Astrocyte (in vitro differentiated cells and primary cell): ENCODE data around the gene APLNR. TPM values are rescaled to one million over a fixed set of nuclear protein-coding genes. Genes with fewer than 3 reads are reported as not detected.

Experiments
- DNase-seq: peaks from one replicate; pipeline ENCODE4 v3.0.0-alpha.2; 2010; ENCODE audit warnings: low read depth
- FAIRE-seq: peaks from 2 replicates; lab custom pipeline; 2011; peaks lifted over from hg19 to GRCh38; lab: Jason Lieb, UNC
- H2AFZ ChIP-seq: 2 replicates; pipeline ENCODE4 v1.6.0; 2012; ENCODE audit warnings: low read depth, low read length, inconsistent platforms
- H3K27ac ChIP-seq: 2 replicates; pipeline ENCODE4 v1.5.1; 2011; ENCODE audit warnings: low read depth, low read length, inconsistent platforms
- H3K27me3 ChIP-seq: 2 replicates; pipeline ENCODE4 v1.6.0; 2011; ENCODE audit warnings: low read length, inconsistent platforms; ENCODE audit not compliant: insufficient read depth
- H3K36me3 ChIP-seq: 2 replicates; pipeline ENCODE4 v1.5.1; 2011; ENCODE audit warnings: low read length, inconsistent platforms; ENCODE audit not compliant: insufficient read depth
- H3K4me1 ChIP-seq: 2 replicates; pipeline ENCODE4 v1.5.1; 2011; ENCODE audit warnings: low read length, inconsistent platforms; ENCODE audit not compliant: insufficient read depth
- H3K4me2 ChIP-seq: 2 replicates; pipeline ENCODE4 v1.6.0; 2012; ENCODE audit warnings: low read length, inconsistent platforms
- H3K4me3 ChIP-seq: 2 replicates; pipeline ENCODE4 v1.5.1; 2011; ENCODE audit warnings: low read depth, mild to moderate bottlenecking, low read length, inconsistent platforms; ENCODE audit not compliant: insufficient read depth
- H3K79me2 ChIP-seq: 2 replicates; pipeline ENCODE4 v1.6.0; 2012; ENCODE audit warnings: mild to moderate bottlenecking, low read length, inconsistent platforms; ENCODE audit not compliant: insufficient read depth
- H3K9ac ChIP-seq: 2 replicates; pipeline ENCODE4 v1.6.0; 2012; ENCODE audit warnings: mild to moderate bottlenecking, low read length, inconsistent platforms
- H3K9me3 ChIP-seq: 2 replicates; pipeline ENCODE4 v1.5.1; 2012; ENCODE audit warnings: low read depth, mild to moderate bottlenecking, low read length, inconsistent platforms; ENCODE audit not compliant: insufficient read depth
- H4K20me1 ChIP-seq: 2 replicates; pipeline ENCODE4 v1.6.0; 2012; ENCODE audit warnings: low read length, inconsistent platforms; ENCODE audit not compliant: insufficient read depth
- H3K27ac Mint-ChIP-seq: one replicate; pipeline ENCODE4 v1.8.0; 2021; ENCODE audit warnings: mild to moderate bottlenecking, mixed read lengths; ENCODE audit not compliant: unreplicated experiment
- H3K27me3 Mint-ChIP-seq: one replicate; pipeline ENCODE4 v1.8.0; 2021; ENCODE audit warnings: low read depth, mixed read lengths; ENCODE audit not compliant: unreplicated experiment
- H3K36me3 Mint-ChIP-seq: one replicate; pipeline ENCODE4 v1.8.0; 2021; ENCODE audit warnings: low read depth, mixed read lengths; ENCODE audit not compliant: unreplicated experiment
- H3K4me1 Mint-ChIP-seq: one replicate; pipeline ENCODE4 v1.8.0; 2021; ENCODE audit warnings: low read depth, mixed read lengths; ENCODE audit not compliant: unreplicated experiment
- H3K4me3 Mint-ChIP-seq: one replicate; pipeline ENCODE4 v1.8.0; 2021; ENCODE audit warnings: mild to moderate bottlenecking, moderate library complexity, mixed read lengths; ENCODE audit not compliant: unreplicated experiment
- H3K9me3 Mint-ChIP-seq: one replicate; pipeline ENCODE4 v1.8.0; 2021; ENCODE audit warnings: mild to moderate bottlenecking, mixed read lengths; ENCODE audit not compliant: unreplicated experiment
- CTCF ChIP-seq: IDR thresholded peaks from 2 replicates; pipeline ENCODE4 v1.5.1; 2011; ENCODE audit warnings: low read depth, mild to moderate bottlenecking, inconsistent platforms, low read length, moderate library complexity; ENCODE audit not compliant: insufficient read depth
- EZH2 ChIP-seq: IDR thresholded peaks from 2 replicates; pipeline ENCODE4 v1.6.1; 2012; ENCODE audit warnings: mild to moderate bottlenecking, low read length, inconsistent platforms; ENCODE audit not compliant: insufficient read depth
- total RNA-seq: library from RNA; stranded (reverse); gene quantifications from 2 replicates; pipeline ENCODE4 v1.2.1, GENCODE V29; 2021

Gene APLNR
- total RNA-seq, 1 donor from 2014 or later = not detected

GRCh38 chr11:57222239-57222638 is 14.8 kb downstream of the APLNR start:
- Histone ChIP-seq H3K9me3 (no peaks in the 10 kb centered on the region), H3K4me1 (no peaks in the 10 kb centered on the region), H3K27me3 (no peaks in the 10 kb centered on the region), H3K79me2 (no peaks in the 10 kb centered on the region), H3K4me2 (no peak overlapping the region), H4K20me1 (no peaks in the 10 kb centered on the region), H3K4me3 (no peak overlapping the region), H3K27ac (no peak overlapping the region), H3K9ac (no peak overlapping the region), H3K36me3 (no peaks in the 10 kb centered on the region), H2AFZ (no peak overlapping the region)
- no peaks in the 10 kb centered on the region for H3K4me1 Mint-ChIP-seq
- H3K4me3 Mint-ChIP-seq = no peak overlapping the region
- no peaks in the 10 kb centered on the region for H3K27me3 Mint-ChIP-seq
- DNase-seq = peak; percentile 25
- no peak for FAIRE-seq
- no peaks in the 10 kb centered on the region for H3K9me3 Mint-ChIP-seq
- no peaks in the 10 kb centered on the region for H3K36me3 Mint-ChIP-seq
- no peak overlapping the region for H3K27ac Mint-ChIP-seq
- TF ChIP-seq CTCF (no peak), EZH2 (no peak)

- H3K27ac Mint-ChIP-seq = no peak overlapping the region
- H3K79me2 ChIP-seq = no peaks in the 10 kb centered on the region
- H3K9ac ChIP-seq = no peak overlapping the region
- FAIRE-seq (peak; percentile 26), DNase-seq (no peak)
- H3K27me3 Mint-ChIP-seq = no peaks in the 10 kb centered on the region
- H3K4me3 Mint-ChIP-seq = no peak overlapping the region
- H3K4me2 ChIP-seq = no peak overlapping the region
- no peak overlapping the region for H3K4me3 ChIP-seq
- no peaks in the 10 kb centered on the region for H3K9me3 Mint-ChIP-seq
- H3K27ac ChIP-seq = no peak overlapping the region
- no peaks in the 10 kb centered on the region for H3K36me3 ChIP-seq
- H3K27me3 ChIP-seq = no peaks in the 10 kb centered on the region
- H3K4me1 ChIP-seq = peaks cover 6% of the 10 kb centered on the region
- no peaks in the 10 kb centered on the region for H3K9me3 ChIP-seq
- H2AFZ ChIP-seq = no peak overlapping the region
- TF ChIP-seq CTCF (no peak), EZH2 (no peak)
- no peaks in the 10 kb centered on the region for H4K20me1 ChIP-seq
- no peaks in the 10 kb centered on the region for H3K36me3 Mint-ChIP-seq
- no peaks in the 10 kb centered on the region for H3K4me1 Mint-ChIP-seq
These were observed 17.9 kb downstream of the APLNR start for GRCh38 chr11:57219021-57219627.

GRCh38 chr11:57217053-57217452 is 20.0 kb downstream of the APLNR start:
- Histone ChIP-seq H3K9ac (no peak overlapping the region), H3K27ac (no peak overlapping the region), H3K9me3 (no peaks in the 10 kb centered on the region), H4K20me1 (no peaks in the 10 kb centered on the region), H3K4me2 (no peak overlapping the region), H2AFZ (no peak overlapping the region), H3K36me3 (no peaks in the 10 kb centered on the region), H3K4me3 (no peak overlapping the region), H3K79me2 (no peaks in the 10 kb centered on the region), H3K4me1 (peaks cover 16% of the 10 kb centered on the region), H3K27me3 (no peaks in the 10 kb centered on the region)
- FAIRE-seq = no peak
- TF ChIP-seq CTCF (no peak), EZH2 (no peak)
- Mint-ChIP-seq H3K4me1 (peaks cover 2% of the 10 kb centered on the region), H3K27me3 (no peaks in the 10 kb centered on the region), H3K4me3 (no peak overlapping the region), H3K36me3 (no peaks in the 10 kb centered on the region), H3K27ac (no peak overlapping the region), H3K9me3 (peaks cover 2% of the 10 kb centered on the region)
- DNase-seq = no peak
